Peyer's patch (tissue), 4 donors: ENCODE data around the gene HAUS5.

Experiments
- POLR2A ChIP-seq, 2 donors: fragments of 450-650 bp; IDR thresholded peaks; one replicate each; pipeline ENCODE4 v1.5.1; 2017; ENCODE audit warnings: antibody characterized with exemption in 2 of 2, mild to moderate bottlenecking in 2 of 2, moderate library complexity in 2 of 2
- TF ChIP-seq, protein P1 (sequence below), 6 experiments: fragments of 450-650 bp in 4 of 6; fragments of 200-600 bp in 2 of 6; sonication (generic) in 1 of 6; IDR thresholded peaks; one replicate each; pipeline ENCODE4 v1.5.1; 2017 to 2019; ENCODE audit warnings: antibody characterized with exemption in 6 of 6, mild to moderate bottlenecking in 3 of 6, moderate library complexity in 1 of 6

DNA sequence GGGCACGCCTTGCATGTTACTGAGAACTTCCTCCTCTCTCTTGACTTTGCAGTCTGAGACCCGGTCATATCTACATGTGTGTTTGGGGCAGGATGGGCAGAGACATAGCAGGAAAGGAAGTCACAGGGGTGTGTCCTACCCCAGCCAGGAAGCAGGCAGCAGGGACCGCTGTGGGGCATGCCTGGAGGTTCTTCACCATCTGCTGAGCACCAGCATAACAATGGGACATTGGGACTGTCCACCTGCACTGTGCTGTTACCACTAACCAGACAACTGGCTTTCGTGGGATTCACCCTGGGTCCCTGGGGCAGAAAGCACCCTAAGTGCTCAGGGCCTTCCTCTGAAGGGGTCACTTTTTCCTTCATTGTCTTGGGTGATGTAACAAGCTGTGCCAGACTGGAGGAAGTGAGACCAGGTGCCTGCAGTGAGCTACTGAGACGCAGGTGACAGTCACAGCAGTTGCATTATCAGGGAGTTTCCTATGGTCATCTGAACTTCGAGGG is 2.6 kb upstream of the HAUS5 start:
- no peak for TF ChIP-seq POLR2A (IDR thresholded peaks at IDR 0.05)
- TF ChIP-seq, protein P1, sequence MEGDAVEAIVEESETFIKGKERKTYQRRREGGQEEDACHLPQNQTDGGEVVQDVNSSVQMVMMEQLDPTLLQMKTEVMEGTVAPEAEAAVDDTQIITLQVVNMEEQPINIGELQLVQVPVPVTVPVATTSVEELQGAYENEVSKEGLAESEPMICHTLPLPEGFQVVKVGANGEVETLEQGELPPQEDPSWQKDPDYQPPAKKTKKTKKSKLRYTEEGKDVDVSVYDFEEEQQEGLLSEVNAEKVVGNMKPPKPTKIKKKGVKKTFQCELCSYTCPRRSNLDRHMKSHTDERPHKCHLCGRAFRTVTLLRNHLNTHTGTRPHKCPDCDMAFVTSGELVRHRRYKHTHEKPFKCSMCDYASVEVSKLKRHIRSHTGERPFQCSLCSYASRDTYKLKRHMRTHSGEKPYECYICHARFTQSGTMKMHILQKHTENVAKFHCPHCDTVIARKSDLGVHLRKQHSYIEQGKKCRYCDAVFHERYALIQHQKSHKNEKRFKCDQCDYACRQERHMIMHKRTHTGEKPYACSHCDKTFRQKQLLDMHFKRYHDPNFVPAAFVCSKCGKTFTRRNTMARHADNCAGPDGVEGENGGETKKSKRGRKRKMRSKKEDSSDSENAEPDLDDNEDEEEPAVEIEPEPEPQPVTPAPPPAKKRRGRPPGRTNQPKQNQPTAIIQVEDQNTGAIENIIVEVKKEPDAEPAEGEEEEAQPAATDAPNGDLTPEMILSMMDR (IDR thresholded peaks at IDR 0.05): no peak
